HL-60 (cell line): ENCODE measurements around the gene MAPT.

Experiments
- DNase-seq, 2 experiments: peaks; one replicate each; pipeline ENCODE4 v3.0.0-alpha.2; 2010 to 2020; ENCODE audit warnings: low read depth in 1 of 2, low spot score in 1 of 2
- H3K27ac ChIP-seq: fragments of 250-450 bp; sonication (Bioruptor Pico); replicated peaks from 2 replicates; pipeline ENCODE4 v1.5.1; 2020; ENCODE audit warnings: mild to moderate bottlenecking, moderate library complexity
- H3K27me3 ChIP-seq: fragments of 250-450 bp; sonication (Bioruptor Pico); 2 replicates; pipeline ENCODE4 v1.5.1; 2021; ENCODE audit warnings: mild to moderate bottlenecking, moderate library complexity; ENCODE audit not compliant: insufficient read depth, poor library complexity, severe bottlenecking
- H3K4me3 ChIP-seq: replicated peaks from 2 replicates; pipeline ENCODE4 v1.5.1; 2011; ENCODE audit warnings: mild to moderate bottlenecking, control low read depth, low read length; ENCODE audit not compliant: insufficient read depth
- GABPA ChIP-seq: IDR thresholded peaks from 2 replicates; pipeline ENCODE4 v1.6.1; 2012; ENCODE audit warnings: low read depth
- POLR2AphosphoS5 ChIP-seq: IDR thresholded peaks from 2 replicates; pipeline ENCODE4 v1.6.1; 2012; ENCODE audit warnings: low read depth
- REST ChIP-seq: IDR thresholded peaks from 2 replicates; pipeline ENCODE4 v1.6.1; 2012; ENCODE audit warnings: low read depth; ENCODE audit not compliant: insufficient replicate concordance
- SPI1 ChIP-seq: IDR thresholded peaks from 2 replicates; pipeline ENCODE4 v1.6.1; 2012; ENCODE audit warnings: low read depth, mild to moderate bottlenecking, borderline replicate concordance
- TF ChIP-seq, protein P1 (sequence below): IDR thresholded peaks from one replicate; pipeline ENCODE4 v1.5.1; 2011; ENCODE audit warnings: low read length, control low read depth, inconsistent platforms; ENCODE audit not compliant: insufficient read depth

Gene MAPT

DNA sequence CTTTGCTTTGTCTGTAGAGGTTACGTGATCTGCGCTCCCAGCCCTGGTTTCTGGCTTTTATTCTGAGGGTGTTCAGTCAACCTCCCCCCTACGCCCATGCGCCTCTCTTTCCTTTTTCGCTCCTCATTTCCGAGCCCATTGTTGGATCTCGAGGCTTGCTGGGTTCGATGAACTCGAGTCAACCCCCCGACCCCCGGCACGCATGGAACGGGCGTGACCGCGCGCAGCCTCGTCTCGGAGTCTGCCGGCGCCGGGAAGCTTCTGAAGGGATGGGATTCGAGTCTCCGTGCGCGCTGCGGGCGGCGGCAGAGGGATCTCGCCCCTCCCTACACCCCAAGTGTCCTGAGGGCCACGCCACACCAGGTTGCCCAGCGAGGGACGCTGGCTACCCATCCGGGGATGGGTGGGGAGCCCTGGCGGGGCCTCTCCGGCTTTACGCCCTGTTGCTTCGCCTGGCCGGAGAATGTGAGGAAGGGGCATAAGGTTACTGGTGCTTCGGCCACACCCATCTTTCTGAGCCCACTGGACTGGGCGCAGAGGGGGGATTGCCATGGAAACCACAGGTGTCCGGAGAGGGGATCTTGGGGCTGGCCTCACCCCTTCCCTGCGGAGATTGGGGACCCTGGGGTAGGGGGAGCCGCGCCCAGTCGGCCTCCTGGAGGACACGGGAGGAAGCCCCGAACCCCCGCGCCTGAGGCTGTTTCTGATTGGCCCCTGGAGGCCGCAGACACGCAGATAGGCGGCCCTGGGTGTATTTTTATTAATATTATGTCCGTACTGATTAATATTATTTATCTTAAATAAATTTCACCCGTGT lies 1.8 kb downstream of the MAPT start:
- Histone ChIP-seq H3K4me3 (no peak overlapping the region), H3K27ac (no peak overlapping the region), H3K27me3 (peaks cover 25% of the 10 kb centered on the region)
- TF ChIP-seq, protein P1, sequence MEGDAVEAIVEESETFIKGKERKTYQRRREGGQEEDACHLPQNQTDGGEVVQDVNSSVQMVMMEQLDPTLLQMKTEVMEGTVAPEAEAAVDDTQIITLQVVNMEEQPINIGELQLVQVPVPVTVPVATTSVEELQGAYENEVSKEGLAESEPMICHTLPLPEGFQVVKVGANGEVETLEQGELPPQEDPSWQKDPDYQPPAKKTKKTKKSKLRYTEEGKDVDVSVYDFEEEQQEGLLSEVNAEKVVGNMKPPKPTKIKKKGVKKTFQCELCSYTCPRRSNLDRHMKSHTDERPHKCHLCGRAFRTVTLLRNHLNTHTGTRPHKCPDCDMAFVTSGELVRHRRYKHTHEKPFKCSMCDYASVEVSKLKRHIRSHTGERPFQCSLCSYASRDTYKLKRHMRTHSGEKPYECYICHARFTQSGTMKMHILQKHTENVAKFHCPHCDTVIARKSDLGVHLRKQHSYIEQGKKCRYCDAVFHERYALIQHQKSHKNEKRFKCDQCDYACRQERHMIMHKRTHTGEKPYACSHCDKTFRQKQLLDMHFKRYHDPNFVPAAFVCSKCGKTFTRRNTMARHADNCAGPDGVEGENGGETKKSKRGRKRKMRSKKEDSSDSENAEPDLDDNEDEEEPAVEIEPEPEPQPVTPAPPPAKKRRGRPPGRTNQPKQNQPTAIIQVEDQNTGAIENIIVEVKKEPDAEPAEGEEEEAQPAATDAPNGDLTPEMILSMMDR, result no peak
- TF ChIP-seq REST (no peak), SPI1 (no peak), POLR2AphosphoS5 (no peak)
- no peak for DNase-seq

- DNase-seq, result no peak
- no peak for TF ChIP-seq REST
- no peak for TF ChIP-seq POLR2AphosphoS5
- no peak for TF ChIP-seq GABPA
- TF ChIP-seq, protein P1, result no peak
- no peak for TF ChIP-seq SPI1
- Histone ChIP-seq H3K4me3 (no peak overlapping the region), H3K27me3 (peaks cover 25% of the 10 kb centered on the region), H3K27ac (no peak overlapping the region)
Observed at GRCh38 chr17:45896803-45897693, 2.7 kb downstream of the MAPT start.

DNA sequence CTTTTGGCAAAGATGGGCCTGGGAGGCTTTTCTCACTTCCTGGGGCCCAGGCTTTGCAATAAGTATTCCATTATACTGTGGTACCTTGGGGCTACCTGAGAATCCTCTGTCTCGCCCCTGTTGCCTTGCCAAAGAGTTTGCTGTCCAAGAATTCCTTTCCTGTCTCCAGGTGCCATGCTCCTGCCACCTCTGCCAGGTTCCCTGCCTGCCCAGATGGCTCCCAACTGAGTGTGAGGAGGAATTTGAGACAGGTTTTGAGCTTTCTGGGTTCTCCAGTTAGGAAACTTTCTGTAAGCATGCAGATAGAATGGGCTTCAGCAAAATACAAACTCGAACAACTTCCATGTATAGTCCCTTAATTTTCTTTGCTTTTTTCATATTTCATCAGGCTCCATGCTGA lies 5.8 kb downstream of the MAPT start:
- peaks cover 27% of the 10 kb centered on the region for H3K27me3 ChIP-seq

More for the DNA sequence above, 5.8 kb downstream of the MAPT start:
- no peak overlapping the region for H3K27ac ChIP-seq
- DNase-seq, result no peak
- TF ChIP-seq POLR2AphosphoS5 (no peak), REST (no peak), GABPA (no peak), SPI1 (no peak)
- TF ChIP-seq, protein P1, result no peak
- H3K4me3 ChIP-seq, result no peak overlapping the region
